ENCODE measurements around the gene GDI2.

DNA sequence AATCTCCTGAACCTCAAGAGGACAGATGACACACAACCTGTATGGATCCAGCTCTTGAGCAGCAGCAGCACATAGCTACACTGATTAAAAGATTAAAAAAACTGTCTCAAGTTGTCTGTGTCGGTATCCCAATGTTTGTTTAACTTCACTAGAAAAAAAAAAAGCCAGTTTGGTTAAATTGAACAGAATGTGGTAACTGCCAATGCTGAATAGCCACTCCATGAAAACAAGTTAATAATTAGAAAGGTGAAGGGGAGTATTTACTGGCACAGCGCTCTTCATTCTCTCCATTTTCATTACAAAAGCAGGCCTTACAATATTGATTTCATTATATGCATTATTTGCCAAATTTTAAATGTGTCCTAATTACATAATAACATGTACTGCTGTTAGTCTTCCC is 47.6 kb downstream of the GDI2 start:
- TF ChIP-seq GATA2 (IDR thresholded peaks at IDR 0.05; ENCODE audit: low read depth, low read length) = no peak
- TF ChIP-seq GATA3 (IDR thresholded peaks at IDR 0.05; ENCODE audit: low read depth, low read length) = no peak
